ENCODE results near the gene DNAJC10.

- TF ChIP-seq, protein P1, sequence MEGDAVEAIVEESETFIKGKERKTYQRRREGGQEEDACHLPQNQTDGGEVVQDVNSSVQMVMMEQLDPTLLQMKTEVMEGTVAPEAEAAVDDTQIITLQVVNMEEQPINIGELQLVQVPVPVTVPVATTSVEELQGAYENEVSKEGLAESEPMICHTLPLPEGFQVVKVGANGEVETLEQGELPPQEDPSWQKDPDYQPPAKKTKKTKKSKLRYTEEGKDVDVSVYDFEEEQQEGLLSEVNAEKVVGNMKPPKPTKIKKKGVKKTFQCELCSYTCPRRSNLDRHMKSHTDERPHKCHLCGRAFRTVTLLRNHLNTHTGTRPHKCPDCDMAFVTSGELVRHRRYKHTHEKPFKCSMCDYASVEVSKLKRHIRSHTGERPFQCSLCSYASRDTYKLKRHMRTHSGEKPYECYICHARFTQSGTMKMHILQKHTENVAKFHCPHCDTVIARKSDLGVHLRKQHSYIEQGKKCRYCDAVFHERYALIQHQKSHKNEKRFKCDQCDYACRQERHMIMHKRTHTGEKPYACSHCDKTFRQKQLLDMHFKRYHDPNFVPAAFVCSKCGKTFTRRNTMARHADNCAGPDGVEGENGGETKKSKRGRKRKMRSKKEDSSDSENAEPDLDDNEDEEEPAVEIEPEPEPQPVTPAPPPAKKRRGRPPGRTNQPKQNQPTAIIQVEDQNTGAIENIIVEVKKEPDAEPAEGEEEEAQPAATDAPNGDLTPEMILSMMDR (IDR thresholded peaks at IDR 0.05), result no peak
- TF ChIP-seq POLR2A (IDR thresholded peaks at IDR 0.05), result no peak
Observed at GRCh38 chr2:182668671-182669070, 47.4 kb upstream of the DNAJC10 start.
